Mammary epithelial cell (primary cell): ENCODE measurements around the gene MAP3K4.

Source experiments
- EZH2 ChIP-seq: IDR thresholded peaks from 2 replicates; pipeline ENCODE4 v1.6.1; 2012; ENCODE audit warnings: low read length, inconsistent platforms, borderline replicate concordance
- TF ChIP-seq, protein P1 (sequence below), 2 donors: IDR thresholded peaks in 1 of 2; conservative IDR thresholded peaks in 1 of 2; 2 replicates each; pipeline ENCODE4 v1.5.1; 2011 to 2012; ENCODE audit warnings: inconsistent platforms in 2 of 2, low read length in 2 of 2, mild to moderate bottlenecking in 2 of 2, control low read depth in 1 of 2, low read depth in 1 of 2; ENCODE audit not compliant: insufficient read depth in 1 of 2; ENCODE audit errors: extremely low read depth in 1 of 2

- TF ChIP-seq, protein P1, sequence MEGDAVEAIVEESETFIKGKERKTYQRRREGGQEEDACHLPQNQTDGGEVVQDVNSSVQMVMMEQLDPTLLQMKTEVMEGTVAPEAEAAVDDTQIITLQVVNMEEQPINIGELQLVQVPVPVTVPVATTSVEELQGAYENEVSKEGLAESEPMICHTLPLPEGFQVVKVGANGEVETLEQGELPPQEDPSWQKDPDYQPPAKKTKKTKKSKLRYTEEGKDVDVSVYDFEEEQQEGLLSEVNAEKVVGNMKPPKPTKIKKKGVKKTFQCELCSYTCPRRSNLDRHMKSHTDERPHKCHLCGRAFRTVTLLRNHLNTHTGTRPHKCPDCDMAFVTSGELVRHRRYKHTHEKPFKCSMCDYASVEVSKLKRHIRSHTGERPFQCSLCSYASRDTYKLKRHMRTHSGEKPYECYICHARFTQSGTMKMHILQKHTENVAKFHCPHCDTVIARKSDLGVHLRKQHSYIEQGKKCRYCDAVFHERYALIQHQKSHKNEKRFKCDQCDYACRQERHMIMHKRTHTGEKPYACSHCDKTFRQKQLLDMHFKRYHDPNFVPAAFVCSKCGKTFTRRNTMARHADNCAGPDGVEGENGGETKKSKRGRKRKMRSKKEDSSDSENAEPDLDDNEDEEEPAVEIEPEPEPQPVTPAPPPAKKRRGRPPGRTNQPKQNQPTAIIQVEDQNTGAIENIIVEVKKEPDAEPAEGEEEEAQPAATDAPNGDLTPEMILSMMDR (conservative IDR thresholded peaks at IDR 0.05 in 1 of 2, IDR thresholded peaks at IDR 0.05 in 1 of 2; ENCODE audit: extremely low read depth in 1 of 2, insufficient read depth in 1 of 2, low read depth in 1 of 2, low read length in 2 of 2), result no peak
- TF ChIP-seq EZH2, result no peak
These were observed 26.4 kb downstream of the MAP3K4 start for GRCh38 chr6:161017766-161018564.
